HL-60 (cell line): ENCODE results near the gene CFAP99.

Experiments used
- CTCF ChIP-seq: IDR thresholded peaks from one replicate; pipeline ENCODE4 v1.5.1; 2011; ENCODE audit warnings: low read length, control low read depth, inconsistent platforms; ENCODE audit not compliant: insufficient read depth
- GABPA ChIP-seq: IDR thresholded peaks from 2 replicates; pipeline ENCODE4 v1.6.1; 2012; ENCODE audit warnings: low read depth
- POLR2AphosphoS5 ChIP-seq: IDR thresholded peaks from 2 replicates; pipeline ENCODE4 v1.6.1; 2012; ENCODE audit warnings: low read depth
- REST ChIP-seq: IDR thresholded peaks from 2 replicates; pipeline ENCODE4 v1.6.1; 2012; ENCODE audit warnings: low read depth; ENCODE audit not compliant: insufficient replicate concordance

- no peak for TF ChIP-seq CTCF
- no peak for TF ChIP-seq REST
- TF ChIP-seq POLR2AphosphoS5, result no peak
- TF ChIP-seq GABPA, result no peak
These were observed 10.8 kb upstream of the CFAP99 start for GRCh38 chr4:2407991-2408342.
